Mesenchymal stem cell (in vitro differentiated cells and primary cell): ENCODE results near the gene TKTL2.
"Not testable (repeated sequence)": the region's sequence is repeated elsewhere in the genome, so short reads cannot be mapped to it uniquely, and the experiment has no call there.

Experiments used
- DNase-seq: peaks from one replicate; pipeline ENCODE4 v3.0.0-alpha.2; 2013
- H2AFZ ChIP-seq: one replicate; pipeline ENCODE4 v1.6.1; 2013; ENCODE audit warnings: low read depth, mild to moderate bottlenecking, control low read depth, inconsistent platforms, low read length, moderate library complexity
- H2AK5ac ChIP-seq: 2 replicates; pipeline ENCODE4 v1.6.1; 2013; ENCODE audit warnings: low read length, moderate library complexity, mild to moderate bottlenecking, inconsistent platforms; ENCODE audit not compliant: severe bottlenecking
- H2BK120ac ChIP-seq: one replicate; pipeline ENCODE4 v1.6.1; 2013; ENCODE audit warnings: low read depth, mild to moderate bottlenecking, inconsistent platforms, low read length, moderate library complexity
- H2BK12ac ChIP-seq, 2 experiments: one replicate each; pipeline ENCODE4 v1.6.1; 2013; ENCODE audit warnings: inconsistent platforms in 2 of 2, low read length in 2 of 2, mild to moderate bottlenecking in 2 of 2, moderate library complexity in 2 of 2, control low read depth in 1 of 2
- H2BK15ac ChIP-seq: one replicate; pipeline ENCODE4 v1.6.1; 2013; ENCODE audit warnings: mild to moderate bottlenecking, low read depth, inconsistent platforms; ENCODE audit not compliant: poor library complexity, severe bottlenecking
- H2BK5ac ChIP-seq: 2 replicates; pipeline ENCODE4 v1.6.1; 2013; ENCODE audit warnings: low read depth, mild to moderate bottlenecking, low read length, control low read depth, inconsistent platforms; ENCODE audit not compliant: poor library complexity, severe bottlenecking
- H3K14ac ChIP-seq, 2 experiments: one replicate each; pipeline ENCODE4 v1.6.1; 2013; ENCODE audit warnings: inconsistent platforms in 2 of 2, low read length in 2 of 2, control low read depth in 1 of 2, mild to moderate bottlenecking in 1 of 2, moderate library complexity in 1 of 2
- H3K18ac ChIP-seq, 2 experiments: one replicate each; pipeline ENCODE4 v1.6.1; 2013; ENCODE audit warnings: inconsistent platforms in 2 of 2, low read length in 2 of 2, control low read depth in 1 of 2, low read depth in 1 of 2, mild to moderate bottlenecking in 1 of 2
- H3K23ac ChIP-seq, 2 experiments: one replicate each; pipeline ENCODE4 v1.6.1; 2013; ENCODE audit warnings: inconsistent platforms in 2 of 2, low read length in 2 of 2, mild to moderate bottlenecking in 2 of 2, moderate library complexity in 2 of 2, control low read depth in 1 of 2
- H3K27ac ChIP-seq: 2 replicates; pipeline ENCODE4 v1.5.1; 2013; ENCODE audit warnings: mild to moderate bottlenecking, moderate library complexity, low read length, control low read depth, inconsistent platforms; ENCODE audit not compliant: poor library complexity, severe bottlenecking
- H3K27me3 ChIP-seq, 2 experiments: 2 replicates each; pipeline versions ENCODE4 v1.6.1 to v1.7.0; 2013; ENCODE audit warnings: low read length in 2 of 2, mild to moderate bottlenecking in 2 of 2, moderate library complexity in 2 of 2, control low read depth in 1 of 2, inconsistent platforms in 1 of 2; ENCODE audit not compliant: control insufficient read depth in 1 of 2, insufficient read depth in 1 of 2
- H3K36me3 ChIP-seq, 2 experiments: 2 replicates each; pipeline versions ENCODE4 v1.6.1 to v1.7.0; 2013; ENCODE audit warnings: low read length in 2 of 2, control low read depth in 1 of 2, inconsistent platforms in 1 of 2, low read depth in 1 of 2, mild to moderate bottlenecking in 1 of 2; ENCODE audit not compliant: insufficient read depth in 2 of 2, control insufficient read depth in 1 of 2
- H3K4ac ChIP-seq, 2 experiments: one replicate each; pipeline ENCODE4 v1.6.1; 2013; ENCODE audit warnings: inconsistent platforms in 2 of 2, low read length in 2 of 2, mild to moderate bottlenecking in 2 of 2, moderate library complexity in 2 of 2, control low read depth in 1 of 2, low read depth in 1 of 2
- H3K4me1 ChIP-seq: 2 replicates; pipeline ENCODE4 v1.6.1; 2013; ENCODE audit warnings: low read depth, low read length, control low read depth; ENCODE audit not compliant: control insufficient read depth, insufficient read depth
- H3K4me2 ChIP-seq: 2 replicates; pipeline ENCODE4 v1.6.1; 2013; ENCODE audit warnings: low read length, mild to moderate bottlenecking, inconsistent platforms; ENCODE audit not compliant: poor library complexity, severe bottlenecking
- H3K4me3 ChIP-seq, 2 experiments: 2 replicates each; pipeline versions ENCODE4 v1.5.1 to v1.7.0; 2013; ENCODE audit warnings: low read length in 2 of 2, mild to moderate bottlenecking in 2 of 2, control low read depth in 1 of 2, low read depth in 1 of 2; ENCODE audit not compliant: insufficient read depth in 1 of 2
- H3K79me1 ChIP-seq: replicated peaks from 2 replicates; pipeline ENCODE4 v1.6.1; 2013; ENCODE audit warnings: mild to moderate bottlenecking, control low read depth, low read length, inconsistent platforms; ENCODE audit not compliant: poor library complexity, severe bottlenecking
- H3K9ac ChIP-seq: 2 replicates; pipeline ENCODE4 v1.7.0; 2013; ENCODE audit warnings: mild to moderate bottlenecking, low read length, moderate library complexity
- H3K9me3 ChIP-seq: 2 replicates; pipeline ENCODE4 v1.7.0; 2013; ENCODE audit warnings: mild to moderate bottlenecking, low read length; ENCODE audit not compliant: control insufficient read depth
- H4K8ac ChIP-seq: one replicate; pipeline ENCODE4 v1.6.1; 2013; ENCODE audit warnings: inconsistent platforms, mild to moderate bottlenecking, low read length, moderate library complexity
- H4K91ac ChIP-seq: one replicate; pipeline ENCODE4 v1.6.1; 2013; ENCODE audit warnings: mild to moderate bottlenecking, low read length, inconsistent platforms
- WGBS: methylation state at CpG from one replicate; pipeline ENCODE4 v1.1.7; 2013; ENCODE audit warnings: mixed read lengths; 5-methylcytosine and 5-hydroxymethylcytosine counted together

Gene TKTL2

DNA sequence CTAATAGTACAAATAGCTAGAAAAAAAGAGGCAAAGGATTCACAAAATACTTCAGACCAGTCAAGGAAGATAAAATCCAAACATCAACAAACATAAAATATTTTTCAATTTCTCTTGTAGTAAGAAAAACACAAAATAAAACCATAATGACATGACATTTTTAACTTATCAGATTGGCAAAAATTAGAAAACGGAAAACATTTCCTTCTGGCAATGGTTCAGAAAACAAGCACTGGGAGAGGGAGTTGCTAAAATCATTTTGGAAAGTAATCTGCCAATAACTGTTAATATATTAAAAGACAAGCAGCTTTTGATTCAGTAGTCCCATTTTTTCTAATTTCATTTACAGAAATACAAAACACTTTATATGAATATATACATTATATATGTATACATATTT, 26.1 kb downstream of the TKTL2 start:
- Histone ChIP-seq H3K27ac (no peak overlapping the region), H3K23ac (no peak overlapping the region), H3K4me3 (no peak overlapping the region), H3K4ac (no peak overlapping the region), H2BK12ac (no peak overlapping the region), H3K9ac (no peak overlapping the region), H2AFZ (no peak overlapping the region), H3K79me1 (no peaks in the 10 kb centered on the region), H3K18ac (no peak overlapping the region), H2AK5ac (no peak overlapping the region), H2BK15ac (no peak overlapping the region), H4K91ac (no peak overlapping the region), H4K8ac (no peak overlapping the region), H2BK5ac (no peak overlapping the region), H2BK120ac (no peak overlapping the region), H3K4me1 (no peaks in the 10 kb centered on the region), H3K4me2 (no peak overlapping the region), H3K14ac (no peak overlapping the region), H3K36me3 (no peaks in the 10 kb centered on the region), H3K27me3 (no peaks in the 10 kb centered on the region), H3K9me3 (no peaks in the 10 kb centered on the region)
- DNase-seq: no peak
- no CpG with 5 or more reads among the region's 1 CpG for WGBS

DNA sequence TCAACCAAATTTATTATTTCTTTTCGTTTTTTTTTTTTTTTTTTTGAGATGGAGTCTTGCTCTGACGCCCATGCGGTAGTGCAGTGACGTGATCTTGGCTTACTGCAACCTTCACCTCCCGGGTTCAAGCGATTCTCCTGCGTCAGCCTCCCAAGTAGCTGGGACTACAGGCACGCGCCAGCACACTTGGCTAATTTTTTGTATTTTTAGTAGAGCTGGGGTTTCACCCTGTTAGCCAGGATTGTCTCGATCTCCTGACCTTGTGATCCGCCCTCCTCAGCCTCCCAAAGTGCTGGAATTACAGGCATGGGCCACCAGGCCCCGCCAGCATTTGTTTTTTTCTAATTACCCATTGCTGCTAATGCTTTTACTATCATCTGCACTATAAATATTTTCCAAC, 26.5 kb downstream of the TKTL2 start:
- 96% methylated on average over 12 of the region's 12 CpGs for WGBS
- H3K27me3 ChIP-seq, DNase-seq, H3K9me3 ChIP-seq, H2BK5ac ChIP-seq, H3K4ac ChIP-seq, H3K4me3 ChIP-seq, H3K14ac ChIP-seq, H2BK15ac ChIP-seq, H3K9ac ChIP-seq, H3K23ac ChIP-seq, H2AFZ ChIP-seq, H2BK120ac ChIP-seq, H3K18ac ChIP-seq, H3K27ac ChIP-seq, H3K4me1 ChIP-seq, H3K36me3 ChIP-seq, H2BK12ac ChIP-seq, H3K79me1 ChIP-seq, H4K8ac ChIP-seq, H3K4me2 ChIP-seq, H2AK5ac ChIP-seq, H4K91ac ChIP-seq: not testable (repeated sequence)

DNA sequence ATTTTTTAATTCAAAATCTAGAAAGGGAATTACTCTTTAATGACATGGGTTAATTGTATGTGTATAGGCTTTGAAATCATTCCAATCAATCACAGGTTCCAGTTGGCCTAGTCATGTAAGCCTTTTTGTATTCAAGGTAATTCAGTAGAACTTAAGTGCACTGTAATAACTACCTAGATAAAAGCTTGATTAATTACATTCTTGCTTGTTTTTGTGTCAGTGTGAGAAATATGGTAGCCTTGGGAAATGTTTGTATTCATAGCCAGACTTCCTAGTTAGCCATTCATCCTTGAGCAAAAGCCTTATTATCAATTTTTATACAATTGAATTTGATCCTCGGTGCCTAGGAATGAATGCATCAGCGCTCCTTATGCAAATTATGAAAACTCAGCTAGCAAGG, 33.5 kb downstream of the TKTL2 start:
- H2BK12ac ChIP-seq: no peak overlapping the region
- H3K14ac ChIP-seq: no peak overlapping the region
- no peak overlapping the region for H3K27ac ChIP-seq
- H4K91ac ChIP-seq: no peak overlapping the region
- no peaks in the 10 kb centered on the region for H3K27me3 ChIP-seq
- no peak overlapping the region for H3K4me3 ChIP-seq
- H2AFZ ChIP-seq: no peak overlapping the region
- no peaks in the 10 kb centered on the region for H3K79me1 ChIP-seq
- no peaks in the 10 kb centered on the region for H3K36me3 ChIP-seq
- H2BK15ac ChIP-seq: no peak overlapping the region
- DNase-seq: no peak
- H3K9ac ChIP-seq: no peak overlapping the region
- 92% methylated on average over 2 of the region's 2 CpGs for WGBS
- no peak overlapping the region for H2BK5ac ChIP-seq
- H3K4ac ChIP-seq: no peak overlapping the region
- H4K8ac ChIP-seq: no peak overlapping the region
- H3K9me3 ChIP-seq: no peaks in the 10 kb centered on the region
- H2BK120ac ChIP-seq: no peak overlapping the region
- H3K4me1 ChIP-seq: no peaks in the 10 kb centered on the region
- H2AK5ac ChIP-seq: no peak overlapping the region
- no peak overlapping the region for H3K23ac ChIP-seq
- no peak overlapping the region for H3K4me2 ChIP-seq
- no peak overlapping the region for H3K18ac ChIP-seq
